Activated CD8-positive, alpha-beta T cell treated with anti-CD3 and anti-CD28 coated beads, Interleukin-2, amount 10 ng/mL, durations not matched to agents 7 days and 5 days (primary cell): Measurements from ENCODE around the gene KIAA0319L. TPM values are rescaled to one million over a fixed set of nuclear protein-coding genes. Genes with fewer than 3 reads are reported as not detected.

Source experiments
- ATAC-seq: fragments of 150-1000 bp; cut with Tn5 transposase; one replicate; pipeline ENCODE4 v1.10.0; 2021; ENCODE audit warnings: moderate library complexity
- CTCF ChIA-PET: fragments of 350-600 bp; sonication (Branson Sonifier 250); formaldehyde crosslinking; loops from one replicate; lab custom pipeline; 2021; ENCODE audit warnings: antibody characterized with exemption; lab: Charles Lee
- POLR2A ChIA-PET: fragments of 350-600 bp; sonication (Branson Sonifier 250); formaldehyde crosslinking; loops from one replicate; lab custom pipeline; 2021; ENCODE audit warnings: antibody characterized with exemption; lab: Charles Lee
- DNase-seq: peaks from one replicate; pipeline ENCODE4 v3.0.0-alpha.2; 2020
- H3K27ac Mint-ChIP-seq: one replicate; pipeline ENCODE4 v1.8.0; 2021; ENCODE audit warnings: mild to moderate bottlenecking, mixed read lengths
- H3K27me3 Mint-ChIP-seq: one replicate; pipeline ENCODE4 v1.8.0; 2021; ENCODE audit warnings: low read depth, mixed read lengths
- H3K36me3 Mint-ChIP-seq: one replicate; pipeline ENCODE4 v1.8.0; 2021; ENCODE audit warnings: low read depth, mixed read lengths
- H3K4me1 Mint-ChIP-seq: one replicate; pipeline ENCODE4 v1.8.0; 2021; ENCODE audit warnings: low read depth, mixed read lengths
- H3K4me3 Mint-ChIP-seq: one replicate; pipeline ENCODE4 v1.8.0; 2021; ENCODE audit warnings: mild to moderate bottlenecking, mixed read lengths
- H3K9me3 Mint-ChIP-seq: one replicate; pipeline ENCODE4 v1.8.0; 2022; ENCODE audit warnings: mixed read lengths; ENCODE audit not compliant: insufficient read depth
- total RNA-seq, 2 experiments: library from RNA; stranded (reverse); gene quantifications; one replicate each; pipeline ENCODE4 v1.2.3, GENCODE V29; 2021

Gene KIAA0319L
- total RNA-seq, 2 experiments from 2014 or later: 27.0 to 36.1 TPM

GRCh38 chr1:35533586-35533985, 23.6 kb downstream of the KIAA0319L start:
- POLR2A ChIA-PET: no interaction called here
- Mint-ChIP-seq H3K4me3 (no peak overlapping the region), H3K27ac (no peak overlapping the region), H3K4me1 (peaks cover 15% of the 10 kb centered on the region), H3K9me3 (peaks cover 23% of the 10 kb centered on the region), H3K27me3 (no peaks in the 10 kb centered on the region), H3K36me3 (peaks cover 62% of the 10 kb centered on the region)
- DNase-seq (no peak), ATAC-seq (no peak)
- CTCF ChIA-PET: interaction anchor here (1.0 to 12.5 kb wide), 3 partner anchors 8 to 81 kb away, joined by 3 to 215 read pairs (median 3); no protein-coding TSS in a partner anchor

- CTCF ChIA-PET: interaction anchor here (1.0 to 12.5 kb wide), 3 partner anchors 9 to 80 kb away, joined by 3 to 215 read pairs (median 3); no protein-coding TSS in a partner anchor
- H3K27me3 Mint-ChIP-seq: no peaks in the 10 kb centered on the region
- ATAC-seq: no peak
- H3K9me3 Mint-ChIP-seq: peaks cover 28% of the 10 kb centered on the region
- H3K27ac Mint-ChIP-seq: no peak overlapping the region
- peaks cover 68% of the 10 kb centered on the region for H3K36me3 Mint-ChIP-seq
- peaks cover 11% of the 10 kb centered on the region for H3K4me1 Mint-ChIP-seq
- POLR2A ChIA-PET: no interaction called here
- no peak for DNase-seq
- no peak overlapping the region for H3K4me3 Mint-ChIP-seq
Observed at GRCh38 chr1:35532497-35533223, 24.5 kb downstream of the KIAA0319L start.

- Mint-ChIP-seq H3K4me3 (no peak overlapping the region), H3K27me3 (no peaks in the 10 kb centered on the region), H3K4me1 (no peaks in the 10 kb centered on the region), H3K36me3 (peaks cover 66% of the 10 kb centered on the region), H3K9me3 (peaks cover 35% of the 10 kb centered on the region), H3K27ac (no peak overlapping the region)
- no peak for ATAC-seq
- no peak for DNase-seq
- CTCF ChIA-PET: interaction anchor here (12.5 kb wide), 1 partner anchor 79 kb away, joined by 215 read pairs; no protein-coding TSS in a partner anchor
- POLR2A ChIA-PET: no interaction called here
Observed at GRCh38 chr1:35531368-35531767, 25.8 kb downstream of the KIAA0319L start.

GRCh38 chr1:35530946-35531345, 26.3 kb downstream of the KIAA0319L start:
- no peak for DNase-seq
- POLR2A ChIA-PET: no interaction called here
- Mint-ChIP-seq H3K27me3 (no peaks in the 10 kb centered on the region), H3K36me3 (peaks cover 62% of the 10 kb centered on the region), H3K27ac (no peak overlapping the region), H3K4me3 (no peak overlapping the region), H3K9me3 (peaks cover 35% of the 10 kb centered on the region), H3K4me1 (no peaks in the 10 kb centered on the region)
- no peak for ATAC-seq
- CTCF ChIA-PET: interaction anchor here (12.5 kb wide), 1 partner anchor 78 kb away, joined by 215 read pairs; no protein-coding TSS in a partner anchor

- Mint-ChIP-seq H3K4me1 (no peaks in the 10 kb centered on the region), H3K36me3 (peaks cover 61% of the 10 kb centered on the region), H3K27me3 (no peaks in the 10 kb centered on the region), H3K4me3 (no peak overlapping the region), H3K9me3 (peaks cover 42% of the 10 kb centered on the region), H3K27ac (no peak overlapping the region)
- CTCF ChIA-PET: no interaction called here
- DNase-seq (no peak), ATAC-seq (no peak)
- POLR2A ChIA-PET: no interaction called here
Observed at GRCh38 chr1:35530168-35530567, 27.0 kb downstream of the KIAA0319L start.

GRCh38 chr1:35524106-35524505, 33.1 kb downstream of the KIAA0319L start:
- H3K27ac Mint-ChIP-seq: no peak overlapping the region
- no peak overlapping the region for H3K4me3 Mint-ChIP-seq
- POLR2A ChIA-PET: no interaction called here
- peaks cover 39% of the 10 kb centered on the region for H3K36me3 Mint-ChIP-seq
- CTCF ChIA-PET: interaction anchor here (1.3 kb wide), 1 partner anchor 73 kb away, joined by 5 read pairs; no protein-coding TSS in a partner anchor
- ATAC-seq: no peak
- peaks cover 7% of the 10 kb centered on the region for H3K4me1 Mint-ChIP-seq
- H3K9me3 Mint-ChIP-seq: peaks cover 28% of the 10 kb centered on the region
- H3K27me3 Mint-ChIP-seq: no peaks in the 10 kb centered on the region
- DNase-seq: no peak

GRCh38 chr1:35519432-35519831, 37.8 kb downstream of the KIAA0319L start:
- no peaks in the 10 kb centered on the region for H3K27me3 Mint-ChIP-seq
- POLR2A ChIA-PET: no interaction called here
- CTCF ChIA-PET: interaction anchor here (1.1 to 2.4 kb wide), 2 partner anchors 18 to 68 kb away, joined by 3 to 9 read pairs; no protein-coding TSS in a partner anchor
- H3K9me3 Mint-ChIP-seq: peaks cover 19% of the 10 kb centered on the region
- H3K4me3 Mint-ChIP-seq: no peak overlapping the region
- H3K4me1 Mint-ChIP-seq: peaks cover 7% of the 10 kb centered on the region
- peaks cover 47% of the 10 kb centered on the region for H3K36me3 Mint-ChIP-seq
- DNase-seq (no peak), ATAC-seq (no peak)
- H3K27ac Mint-ChIP-seq: peak overlapping the region; percentile 15

GRCh38 chr1:35518183-35518582, 39.0 kb downstream of the KIAA0319L start:
- Mint-ChIP-seq H3K27ac (no peak overlapping the region), H3K4me1 (peaks cover 7% of the 10 kb centered on the region), H3K4me3 (no peak overlapping the region), H3K9me3 (peaks cover 19% of the 10 kb centered on the region), H3K27me3 (no peaks in the 10 kb centered on the region), H3K36me3 (peaks cover 41% of the 10 kb centered on the region)
- POLR2A ChIA-PET: no interaction called here
- ATAC-seq (no peak), DNase-seq (no peak)
- CTCF ChIA-PET: interaction anchor here (0.9 kb wide), 1 partner anchor 20 kb away, joined by 5 read pairs; no protein-coding TSS in a partner anchor

- ChIA-PET POLR2A (no interaction called here), CTCF (interaction anchor here (2.0 kb wide), 1 partner anchor 60 kb away, joined by 15 read pairs; no protein-coding TSS in a partner anchor)
- Mint-ChIP-seq H3K4me3 (no peak overlapping the region), H3K4me1 (peaks cover 29% of the 10 kb centered on the region), H3K9me3 (peaks cover 7% of the 10 kb centered on the region), H3K27ac (no peak overlapping the region), H3K27me3 (no peaks in the 10 kb centered on the region), H3K36me3 (peaks cover 27% of the 10 kb centered on the region)
- DNase-seq (no peak), ATAC-seq (no peak)
Observed at GRCh38 chr1:35511305-35511704, 45.9 kb downstream of the KIAA0319L start.

GRCh38 chr1:35509558-35509957, 47.6 kb downstream of the KIAA0319L start:
- no peak for ATAC-seq
- POLR2A ChIA-PET: no interaction called here
- Mint-ChIP-seq H3K27me3 (no peaks in the 10 kb centered on the region), H3K36me3 (peaks cover 23% of the 10 kb centered on the region), H3K4me1 (peaks cover 45% of the 10 kb centered on the region), H3K9me3 (no peaks in the 10 kb centered on the region), H3K4me3 (no peak overlapping the region), H3K27ac (no peak overlapping the region)
- CTCF ChIA-PET: interaction anchor here (1.0 to 2.0 kb wide), 4 partner anchors 26 to 58 kb away, joined by 3 to 12 read pairs (median 4); no protein-coding TSS in a partner anchor
- DNase-seq: no peak

GRCh38 chr1:35507947-35508346, 49.3 kb downstream of the KIAA0319L start:
- ChIA-PET CTCF (interaction anchor here (1.6 to 2.0 kb wide), 2 partner anchors 39 to 57 kb away, joined by 3 to 12 read pairs; no protein-coding TSS in a partner anchor), POLR2A (no interaction called here)
- H3K36me3 Mint-ChIP-seq: peaks cover 26% of the 10 kb centered on the region
- DNase-seq: no peak
- H3K9me3 Mint-ChIP-seq: no peaks in the 10 kb centered on the region
- no peak overlapping the region for H3K4me3 Mint-ChIP-seq
- H3K27ac Mint-ChIP-seq: no peak overlapping the region
- no peak for ATAC-seq
- H3K27me3 Mint-ChIP-seq: no peaks in the 10 kb centered on the region
- peaks cover 53% of the 10 kb centered on the region for H3K4me1 Mint-ChIP-seq
